Naive thymus-derived CD4-positive, alpha-beta T cell (primary cell): ENCODE measurements around the gene CPEB3. TPM values are rescaled to one million over a fixed set of nuclear protein-coding genes. Genes with fewer than 3 reads are reported as not detected.

Experiments
- ATAC-seq: fragments of 150-1000 bp; cut with Tn5 transposase; 2 replicates; pipeline ENCODE4 v1.10.0; 2021; ENCODE audit warnings: mild to moderate bottlenecking, moderate library complexity
- CTCF ChIA-PET: fragments of 350-600 bp; sonication (Branson Sonifier 250); formaldehyde crosslinking; loops from one replicate; lab custom pipeline; 2021; ENCODE audit warnings: antibody characterized with exemption; lab: Charles Lee
- POLR2A ChIA-PET: fragments of 350-600 bp; sonication (Branson Sonifier 250); formaldehyde crosslinking; loops from one replicate; lab custom pipeline; 2021; ENCODE audit warnings: antibody characterized with exemption, inconsistent platforms; lab: Charles Lee
- DNase-seq, 9 donors: peaks; one replicate each; pipeline versions ENCODE4 v3.0.0 to v3.0.0-alpha.2; 2020 to 2022; ENCODE audit warnings: mixed read lengths in 1 of 9
- H3K27ac ChIP-seq: one replicate; pipeline ENCODE4 v1.7.0; 2013; ENCODE audit warnings: mild to moderate bottlenecking, low read depth, low read length, moderate library complexity
- H3K27me3 ChIP-seq, 2 donors: one replicate each; pipeline ENCODE4 v1.7.0; 2013; ENCODE audit warnings: low read length in 2 of 2, mild to moderate bottlenecking in 2 of 2, moderate library complexity in 2 of 2; ENCODE audit not compliant: control insufficient read depth in 2 of 2, insufficient read depth in 2 of 2
- H3K36me3 ChIP-seq, 3 experiments: 1 replicate in 2 of 3; 2 replicates in 1 of 3; pipeline ENCODE4 v1.7.0; 2013; ENCODE audit warnings: low read length in 3 of 3, mild to moderate bottlenecking in 3 of 3, moderate library complexity in 1 of 3; ENCODE audit not compliant: insufficient read depth in 3 of 3, control insufficient read depth in 2 of 3
- H3K4me1 ChIP-seq, 2 donors: one replicate each; pipeline ENCODE4 v1.7.0; 2013; ENCODE audit warnings: low read length in 2 of 2, mild to moderate bottlenecking in 2 of 2, moderate library complexity in 1 of 2; ENCODE audit not compliant: control insufficient read depth in 2 of 2, insufficient read depth in 2 of 2
- H3K4me3 ChIP-seq: 2 replicates; pipeline ENCODE4 v1.7.0; 2013; ENCODE audit warnings: mild to moderate bottlenecking, low read length
- H3K9me3 ChIP-seq, 3 experiments: 1 replicate in 2 of 3; 2 replicates in 1 of 3; pipeline ENCODE4 v1.7.0; 2013; ENCODE audit warnings: low read length in 3 of 3; ENCODE audit not compliant: control insufficient read depth in 2 of 3
- H3K27ac Mint-ChIP-seq, 9 donors: one replicate each; pipeline ENCODE4 v1.8.0; 2020 to 2022; ENCODE audit warnings: mixed read lengths in 9 of 9, mild to moderate bottlenecking in 8 of 9, moderate library complexity in 5 of 9, inconsistent platforms in 2 of 9
- H3K27me3 Mint-ChIP-seq, 5 donors: one replicate each; pipeline ENCODE4 v1.8.0; 2021 to 2022; ENCODE audit warnings: mixed read lengths in 5 of 5, mild to moderate bottlenecking in 1 of 5
- H3K36me3 Mint-ChIP-seq, 5 donors: one replicate each; pipeline ENCODE4 v1.8.0; 2020 to 2022; ENCODE audit warnings: mixed read lengths in 5 of 5, mild to moderate bottlenecking in 3 of 5, inconsistent platforms in 1 of 5
- H3K4me1 Mint-ChIP-seq, 7 donors: one replicate each; pipeline ENCODE4 v1.8.0; 2020 to 2022; ENCODE audit warnings: mixed read lengths in 7 of 7, mild to moderate bottlenecking in 3 of 7, inconsistent platforms in 1 of 7
- H3K4me3 Mint-ChIP-seq, 10 donors: one replicate each; pipeline ENCODE4 v1.8.0; 2020 to 2022; ENCODE audit warnings: mild to moderate bottlenecking in 10 of 10, mixed read lengths in 10 of 10, moderate library complexity in 6 of 10, inconsistent platforms in 2 of 10
- H3K9me3 Mint-ChIP-seq, 11 donors: one replicate each; pipeline ENCODE4 v1.8.0; 2020 to 2022; ENCODE audit warnings: mixed read lengths in 11 of 11, mild to moderate bottlenecking in 4 of 11, inconsistent platforms in 1 of 11, moderate library complexity in 1 of 11
- intact Hi-C, 2 donors: fragments of 100-400 bp; cut with micrococcal nuclease; formaldehyde crosslinking; loops; one replicate each; pipeline ENCODE4 v1.15.1; 2023
- polyA plus RNA-seq, 2 donors: library from polyadenylated mRNA; unstranded; fragments of 300-500 nt; fragmentation: Illumina TruSeq; gene quantifications; one replicate each; pipeline ENCODE4 v1.2.3, GENCODE V29; 2021
- total RNA-seq, 6 experiments: library from RNA in 5 of 6; stranded (reverse) in 5 of 6; gene quantifications; 1 replicate in 5 of 6; 2 replicates in 1 of 6; pipeline ENCODE4 v1.2.3 and lab custom pipeline; 2021 to 2026

Gene CPEB3
- total and polyA plus RNA-seq, 7 experiments from 2014 or later = 0.74 to 3.3 (median 2.1) TPM

DNA sequence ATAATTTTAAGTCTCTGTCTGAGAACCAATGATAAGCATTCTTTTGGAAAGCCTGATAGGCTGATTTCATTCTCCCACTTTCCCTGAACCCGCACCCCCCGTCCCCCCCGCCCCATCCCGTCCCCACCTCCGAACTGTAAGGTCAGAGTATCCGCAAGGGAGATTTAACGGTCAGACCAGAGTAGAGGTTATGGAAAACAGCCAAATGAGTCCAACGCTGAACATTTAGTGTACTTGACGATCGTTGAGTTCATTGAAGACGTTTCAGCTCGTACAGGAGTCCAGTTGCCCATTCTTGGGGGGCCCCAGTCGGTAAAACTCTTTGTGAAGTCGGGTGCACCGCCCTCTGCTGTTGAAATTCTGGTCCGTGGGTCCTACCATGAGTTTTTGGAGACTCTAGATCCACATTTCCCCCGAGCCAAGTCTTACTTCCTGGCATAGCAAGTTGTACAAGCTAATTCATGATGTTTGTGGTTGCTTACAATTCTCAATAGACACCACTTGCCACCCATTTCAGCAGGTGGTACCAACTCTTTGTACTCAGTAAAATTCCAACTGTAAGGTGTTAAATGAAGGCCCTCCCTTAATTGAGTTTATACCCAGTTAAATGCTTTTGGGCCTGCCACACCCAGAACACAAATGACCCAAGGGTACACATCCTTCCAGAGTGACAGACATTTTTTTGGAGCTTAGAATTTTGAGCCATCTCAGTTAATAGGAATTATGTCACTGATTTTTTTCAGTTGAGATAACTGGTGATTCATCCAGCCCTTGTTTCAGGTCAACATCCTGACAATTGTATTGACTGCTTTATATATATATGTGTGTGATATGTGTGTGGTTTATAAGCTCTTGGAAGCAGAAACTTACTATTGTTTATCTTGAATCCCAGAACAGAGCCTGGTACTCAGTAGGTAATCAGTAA is 1.3 kb upstream of the CPEB3 start:
- CTCF ChIA-PET = interaction anchor here (0.5 to 1.8 kb wide), 2 partner anchors 204 to 223 kb away, joined by 6 to 8 read pairs; no protein-coding TSS in a partner anchor
- H3K9me3 ChIP-seq = no peaks in the 10 kb centered on the region
- H3K4me3 ChIP-seq = peak overlapping the region; percentile 90
- Mint-ChIP-seq H3K9me3 (no peaks in the 10 kb centered on the region), H3K27me3 (no peaks in the 10 kb centered on the region), H3K27ac (peak overlapping the region; percentile 65 to 89 (median 83)), H3K4me3 (peak overlapping the region; percentile 85 to 97 (median 94)), H3K4me1 (peaks cover 26 to 51% (median 39%) of the 10 kb centered on the region in 7 donors), H3K36me3 (peaks cover 0 to 15% (median 4%) of the 10 kb centered on the region in 5 donors)
- intact Hi-C loops = loop anchor here (1.0 to 5.0 kb wide), 19 partner anchors 49 to 1421 kb away; partner anchors contain the start of genes BTAF1 (in 2 of the 2), IDE (in 2 of the 2), CEP55 (in 1 of the 2) and EXOC6 (in 1 of the 2)
- peaks cover 0 to 6% of the 10 kb centered on the region in 2 donors for H3K4me1 ChIP-seq
- DNase-seq = peak in 8 of 9 donors; percentile 12 to 43 (median 33)
- no peak for ATAC-seq
- POLR2A ChIA-PET = interaction anchor here (0.8 to 2.1 kb wide), 6 partner anchors 28 to 494 kb away, joined by 3 to 7 read pairs (median 4); partner anchors contain the start of genes IDE and TNKS2
- peak overlapping the region; percentile 90 for H3K27ac ChIP-seq
- H3K36me3 ChIP-seq = peaks cover 0 to 12% (median 0%) of the 10 kb centered on the region in 3 experiments
- no peaks in the 10 kb centered on the region for H3K27me3 ChIP-seq

DNA sequence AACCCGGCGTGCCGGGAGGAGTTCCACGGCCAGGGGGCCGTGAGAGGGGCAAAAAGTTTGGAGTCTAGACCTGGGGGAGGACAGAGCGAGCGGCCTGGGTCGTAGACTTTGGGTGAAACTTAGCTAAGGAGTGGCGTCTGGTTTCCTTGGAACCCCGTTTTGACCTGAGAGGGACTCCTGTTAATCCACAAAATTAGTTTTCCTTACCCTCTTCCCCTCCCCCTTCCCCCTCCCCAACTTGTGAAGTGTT is 663 bp upstream of the CPEB3 start:
- peak overlapping the region in 5 of 9 donors; percentile 59 to 86 (median 82) for H3K27ac Mint-ChIP-seq
- CTCF ChIA-PET = interaction anchor here (0.6 to 1.8 kb wide), 5 partner anchors 9 to 1408 kb away, joined by 3 to 7 read pairs (median 4); no protein-coding TSS in a partner anchor

DNA sequence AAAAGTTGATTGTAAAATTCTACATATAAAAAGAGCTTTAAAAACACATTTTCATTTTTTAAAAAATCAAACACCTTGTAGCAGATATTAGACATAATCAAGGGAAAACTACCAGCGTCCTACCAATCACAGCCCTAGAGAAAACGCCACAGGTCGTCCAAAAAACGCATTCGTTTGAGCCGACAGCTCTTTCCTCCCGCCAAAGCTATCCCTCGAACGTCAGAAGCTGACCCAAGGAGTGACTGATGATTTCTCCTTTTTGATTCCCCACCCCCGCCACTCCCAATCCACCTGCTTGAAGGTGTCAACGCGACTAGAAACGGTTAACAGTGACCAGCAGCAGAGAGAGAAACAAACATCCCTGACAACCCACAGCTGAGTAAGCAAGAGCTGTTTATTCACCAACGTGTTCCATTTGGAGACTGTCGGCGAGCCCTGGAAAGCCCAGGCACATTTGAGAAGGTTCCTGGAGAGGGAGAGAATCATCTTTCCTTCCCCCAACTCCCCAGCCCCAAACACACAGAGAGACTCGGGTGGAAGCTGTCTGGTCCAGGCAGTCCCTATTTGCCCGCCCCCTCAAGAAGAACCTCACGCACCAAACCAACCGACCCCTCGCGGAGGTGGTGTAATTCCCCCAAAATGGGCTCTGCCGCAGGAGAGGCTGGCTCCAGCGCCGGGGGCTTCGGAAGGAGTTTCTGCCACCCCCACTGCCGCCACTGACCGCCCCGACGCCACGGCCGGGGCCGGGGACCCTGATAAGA is 622 bp downstream of the CPEB3 start:
- Mint-ChIP-seq H3K27ac (peak overlapping the region; percentile 60 to 96 (median 84)), H3K9me3 (no peaks in the 10 kb centered on the region), H3K4me3 (peak overlapping the region; percentile 85 to 97 (median 95)), H3K4me1 (peaks cover 20 to 42% (median 32%) of the 10 kb centered on the region in 7 donors), H3K27me3 (no peaks in the 10 kb centered on the region), H3K36me3 (peaks cover 0 to 8% (median 4%) of the 10 kb centered on the region in 5 donors)
- intact Hi-C loops = loop anchor here (2.0 to 5.0 kb wide), 8 partner anchors 282 to 1419 kb away; partner anchors contain the start of genes BTAF1 (in 1 of the 2), CEP55 (in 1 of the 2), EXOC6 (in 1 of the 2) and FGFBP3 (in 1 of the 2)
- peaks cover 0 to 6% of the 10 kb centered on the region in 2 donors for H3K4me1 ChIP-seq
- DNase-seq (peak in 4 of 9 donors; percentile 9 to 36 (median 16)), ATAC-seq (peak; percentile 26)
- no peaks in the 10 kb centered on the region for H3K27me3 ChIP-seq
- H3K9me3 ChIP-seq = no peaks in the 10 kb centered on the region
- peaks cover 0 to 12% (median 0%) of the 10 kb centered on the region in 3 experiments for H3K36me3 ChIP-seq
- peak overlapping the region; percentile 90 for H3K4me3 ChIP-seq
- ChIA-PET CTCF (interaction anchor here (0.7 to 1.8 kb wide), 4 partner anchors 12 to 1465 kb away, joined by 3 to 6 read pairs (median 3); no protein-coding TSS in a partner anchor), POLR2A (interaction anchor here (0.7 to 2.1 kb wide), 10 partner anchors 30 to 367 kb away, joined by 3 to 7 read pairs (median 4); partner anchors contain the start of genes BTAF1 and IDE)
- peak overlapping the region; percentile 90 for H3K27ac ChIP-seq

More for the DNA sequence above, 663 bp upstream of the CPEB3 start:
- H3K4me3 ChIP-seq = peak overlapping the region; percentile 90
- peaks cover 0 to 12% (median 0%) of the 10 kb centered on the region in 3 experiments for H3K36me3 ChIP-seq
- H3K36me3 Mint-ChIP-seq = peaks cover 0 to 13% (median 4%) of the 10 kb centered on the region in 5 donors
- H3K9me3 Mint-ChIP-seq = no peaks in the 10 kb centered on the region
- H3K27ac ChIP-seq = peak overlapping the region; percentile 90
- no peaks in the 10 kb centered on the region for H3K27me3 ChIP-seq
- intact Hi-C loops = loop anchor here (1.0 to 5.0 kb wide), 17 partner anchors 48 to 1421 kb away; partner anchors contain the start of genes BTAF1 (in 2 of the 2), IDE (in 2 of the 2), CEP55 (in 1 of the 2) and EXOC6 (in 1 of the 2)
- POLR2A ChIA-PET = interaction anchor here (0.5 to 2.1 kb wide), 8 partner anchors 29 to 1204 kb away, joined by 3 to 7 read pairs (median 4); partner anchors contain the start of genes IDE and TNKS2
- H3K4me3 Mint-ChIP-seq = peak overlapping the region; percentile 85 to 97 (median 94)
- ATAC-seq (no peak), DNase-seq (peak in 1 of 9 donors; percentile 25)
- peaks cover 0 to 6% of the 10 kb centered on the region in 2 donors for H3K4me1 ChIP-seq
- no peaks in the 10 kb centered on the region for H3K9me3 ChIP-seq
- H3K4me1 Mint-ChIP-seq = peaks cover 24 to 46% (median 35%) of the 10 kb centered on the region in 7 donors
- no peaks in the 10 kb centered on the region for H3K27me3 Mint-ChIP-seq

DNA sequence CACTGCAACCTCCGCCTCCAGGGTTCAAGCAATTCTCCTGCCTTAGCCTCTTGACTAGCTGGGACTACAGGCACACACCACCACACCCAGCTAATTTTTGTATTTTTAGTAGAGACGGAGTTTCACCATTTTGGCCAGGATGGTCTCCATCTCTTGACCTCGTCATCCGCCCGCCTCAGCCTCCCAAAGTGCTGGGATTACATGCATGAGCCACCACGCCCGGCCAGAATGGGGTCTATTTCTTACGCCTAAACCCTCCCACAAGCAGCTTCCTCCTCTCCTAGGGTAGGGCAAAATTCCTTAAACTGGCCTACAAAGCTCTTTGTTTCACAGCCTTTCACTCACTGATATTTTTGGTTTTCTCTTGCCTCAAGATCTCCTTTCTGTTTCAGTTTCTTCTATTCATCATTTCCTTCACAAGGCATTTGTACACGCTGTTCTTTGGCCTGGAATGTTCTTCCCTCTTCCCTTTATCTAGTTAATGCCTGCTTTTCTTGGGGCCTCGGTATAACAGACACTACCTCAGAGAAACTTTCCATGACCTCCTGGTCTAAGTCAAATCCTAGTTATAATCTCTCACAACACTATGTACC is 6.7 kb downstream of the CPEB3 start:
- CTCF ChIA-PET = interaction anchor here (0.6 kb wide), 1 partner anchor 14 kb away, joined by 4 read pairs; no protein-coding TSS in a partner anchor
- POLR2A ChIA-PET = no interaction called here
- H3K4me1 ChIP-seq = no peaks in the 10 kb centered on the region
- DNase-seq = no peak
- H3K27ac ChIP-seq = no peak overlapping the region
- intact Hi-C loops = no loop called here
- no peaks in the 10 kb centered on the region for H3K27me3 ChIP-seq
- H3K27ac Mint-ChIP-seq = peak overlapping the region in 1 of 9 donors; percentile 84
- H3K36me3 Mint-ChIP-seq = peaks cover 0 to 13% (median 3%) of the 10 kb centered on the region in 5 donors
- peaks cover 3 to 17% (median 6%) of the 10 kb centered on the region in 7 donors for H3K4me1 Mint-ChIP-seq
- no peaks in the 10 kb centered on the region for H3K36me3 ChIP-seq
- no peaks in the 10 kb centered on the region for H3K9me3 ChIP-seq
- peaks cover 0 to 1% (median 0%) of the 10 kb centered on the region in 11 donors for H3K9me3 Mint-ChIP-seq
- ATAC-seq = no peak
- no peaks in the 10 kb centered on the region for H3K27me3 Mint-ChIP-seq
- peak overlapping the region in 1 of 10 donors; percentile 67 for H3K4me3 Mint-ChIP-seq
- no peak overlapping the region for H3K4me3 ChIP-seq

DNA sequence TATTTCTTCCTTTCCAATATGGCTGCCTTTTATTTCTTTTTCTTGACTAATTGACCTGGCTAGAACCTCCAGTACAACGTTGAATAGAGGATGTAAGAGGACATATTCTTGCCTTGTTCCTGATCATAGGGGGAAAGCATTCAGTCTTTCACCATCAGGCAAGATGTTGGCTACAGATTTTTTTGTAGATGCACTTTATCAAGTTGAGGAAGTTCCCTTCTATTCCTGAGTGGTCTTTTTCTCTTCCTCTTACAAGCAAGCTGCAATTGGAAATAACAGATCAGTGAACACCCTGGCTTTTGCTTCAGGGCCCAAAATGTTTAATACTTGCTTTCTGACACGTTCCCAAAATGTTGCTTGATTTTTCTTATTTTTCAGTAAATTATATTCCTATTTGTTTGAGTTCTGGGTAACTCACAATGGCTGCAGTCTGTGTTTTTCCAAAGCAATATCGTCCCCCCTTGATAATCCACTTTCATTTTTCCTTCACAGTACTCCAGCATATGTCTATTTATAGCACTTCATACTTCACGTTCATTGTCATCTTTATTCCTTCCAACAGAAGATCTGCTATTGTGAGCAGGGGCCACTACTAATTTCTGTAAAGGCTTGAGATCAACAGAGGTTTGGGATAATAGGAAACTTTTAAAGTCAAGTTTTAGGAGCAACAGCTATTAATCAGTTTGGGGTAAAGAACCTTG is 11.7 kb downstream of the CPEB3 start:
- DNase-seq = no peak
- Mint-ChIP-seq H3K9me3 (peaks cover 0 to 2% (median 0%) of the 10 kb centered on the region in 11 donors), H3K27me3 (no peaks in the 10 kb centered on the region), H3K4me1 (peaks cover 0 to 5% (median under 1%) of the 10 kb centered on the region in 7 donors), H3K27ac (no peak overlapping the region), H3K36me3 (peaks cover 0 to 14% (median 9%) of the 10 kb centered on the region in 5 donors), H3K4me3 (no peak overlapping the region)
- H3K27me3 ChIP-seq = no peaks in the 10 kb centered on the region
- H3K27ac ChIP-seq = no peak overlapping the region
- H3K9me3 ChIP-seq = no peaks in the 10 kb centered on the region
- H3K36me3 ChIP-seq = no peaks in the 10 kb centered on the region
- ATAC-seq = no peak
- no peak overlapping the region for H3K4me3 ChIP-seq
- intact Hi-C loops = no loop called here
- H3K4me1 ChIP-seq = no peaks in the 10 kb centered on the region
- ChIA-PET POLR2A (no interaction called here), CTCF (no interaction called here)
